HG03159 (cell line): ENCODE measurements around the gene SLK.

ENCODE experiments used
- ATAC-seq: cut with Tn5 transposase; IDR thresholded peaks from one replicate; pipeline ENCODE4 v1.9.1; 2021; ENCODE audit warnings: mild to moderate bottlenecking, moderate library complexity; ENCODE audit not compliant: unreplicated experiment

The SLK gene

DNA sequence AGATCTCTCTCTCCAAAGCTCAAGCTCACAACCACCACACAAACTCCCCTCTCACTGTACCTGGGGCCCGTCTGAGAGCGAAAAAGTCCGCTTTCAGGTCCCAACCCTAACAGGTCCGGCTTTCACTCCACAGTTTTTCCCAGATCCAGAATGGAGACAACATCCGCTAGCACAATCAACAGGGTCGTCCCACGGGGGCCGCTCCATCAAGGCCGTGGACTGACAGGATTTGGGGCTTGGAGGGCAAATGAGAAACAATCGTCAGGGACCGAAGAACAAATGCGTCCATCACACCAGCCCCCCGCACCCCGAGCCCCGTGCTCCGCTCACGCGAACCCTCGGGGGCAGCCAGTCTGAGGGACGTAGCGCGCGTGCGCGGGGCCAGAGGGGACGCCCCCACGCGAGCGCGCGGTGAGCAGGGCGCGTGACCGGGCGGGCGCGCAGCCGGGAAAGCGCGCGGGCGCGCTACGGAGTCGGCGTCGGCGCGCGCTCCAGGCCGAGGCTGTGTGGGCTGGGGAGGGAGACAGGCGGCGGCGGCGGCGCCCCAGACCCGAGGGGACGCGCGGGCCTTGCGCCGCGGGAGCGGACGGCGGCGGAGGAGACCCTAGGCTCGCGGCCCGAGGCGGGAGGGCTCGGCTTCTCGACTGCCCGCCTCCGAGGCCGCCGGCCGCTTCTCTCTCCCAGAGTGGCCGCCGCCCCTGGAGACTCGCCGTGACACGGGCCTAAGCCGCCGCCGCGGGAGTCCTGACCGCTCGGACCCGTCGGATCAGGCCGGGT, at the start of gene SLK:
TSS of gene SLK (plus strand) at position 470 of the 777 bp plus-strand sequence. CDS start 606 bp downstream, outside the sequence.
- peak; percentile 76 for ATAC-seq

- ATAC-seq = peak; percentile 9
Measured at GRCh38 chr10:103917302-103918052, 49.5 kb upstream of the SLK start.

DNA sequence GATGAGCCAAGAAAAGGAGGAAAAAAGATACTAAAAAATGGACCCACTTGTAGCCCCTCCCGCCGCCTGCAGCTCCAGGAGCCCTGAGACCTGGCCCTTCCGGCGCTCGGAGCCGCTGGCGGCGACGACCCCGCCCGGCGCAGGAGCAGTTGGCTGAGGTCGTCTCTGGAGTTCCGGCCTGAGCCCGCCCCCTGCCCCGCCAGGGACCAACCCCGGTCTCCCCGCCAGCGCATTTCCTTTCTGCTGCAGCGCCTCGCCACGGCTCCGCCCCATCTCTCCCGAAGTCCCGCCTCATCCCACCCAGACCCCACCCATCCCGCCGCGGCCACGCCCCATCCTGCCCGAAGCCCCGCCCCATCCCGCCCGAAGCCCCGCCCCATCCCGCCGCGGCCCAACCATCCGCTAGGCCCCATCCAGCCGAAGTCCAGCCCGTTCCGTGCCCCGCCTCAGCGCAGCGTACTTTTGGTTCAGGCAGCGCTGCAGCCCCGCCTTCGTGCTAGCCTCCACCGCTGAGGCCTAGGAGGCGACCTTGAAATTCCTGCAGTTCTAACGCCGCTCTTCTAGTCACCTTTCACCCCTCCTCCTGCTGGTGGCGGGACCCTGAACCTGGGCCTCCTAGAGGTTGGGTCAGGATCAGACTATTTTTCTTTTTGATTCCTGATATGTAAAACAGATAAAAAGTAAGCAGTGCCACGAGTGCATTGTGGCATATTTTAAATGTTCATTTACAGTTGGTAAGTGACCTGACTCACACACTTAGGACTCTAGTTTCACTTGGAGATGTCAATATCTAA, 48.7 kb upstream of the SLK start, which contains the start of gene STN1:
TSS of gene STN1 (minus strand) at position 132 of the 794 bp plus-strand sequence. CDS start 590 bp downstream, outside the sequence.
- peak; percentile 92 for ATAC-seq

- no peak for ATAC-seq
Measured at GRCh38 chr10:103919648-103920025, 47.3 kb upstream of the SLK start.

GRCh38 chr10:103921248-103921647, 45.7 kb upstream of the SLK start:
- ATAC-seq = no peak

DNA sequence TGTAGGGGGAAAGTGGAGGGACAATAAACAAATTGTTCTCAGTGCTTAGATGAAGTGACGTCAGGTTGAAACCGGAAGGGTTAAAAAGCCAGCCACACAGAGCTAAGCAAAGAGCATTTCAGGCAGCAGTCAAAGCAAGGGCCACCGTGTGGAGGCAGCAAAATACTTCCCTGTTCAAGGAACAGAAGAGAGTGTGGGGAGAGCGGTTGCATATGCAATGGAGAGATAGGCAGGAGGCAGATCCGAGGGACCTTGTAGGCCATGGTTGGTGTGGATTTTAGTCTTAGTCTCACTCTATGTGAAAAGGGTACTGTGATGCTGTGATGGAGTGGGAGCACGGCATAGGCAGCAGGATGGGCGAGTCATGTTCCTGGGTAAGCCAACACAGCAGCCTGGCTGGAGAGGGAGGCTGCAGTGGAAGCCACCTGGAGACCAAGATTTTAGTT, 45.2 kb upstream of the SLK start:
- no peak for ATAC-seq

- no peak for ATAC-seq
Measured at GRCh38 chr10:103922659-103923058, 44.3 kb upstream of the SLK start.

- no peak for ATAC-seq
Measured at GRCh38 chr10:103923502-103923901, 43.4 kb upstream of the SLK start.

- no peak for ATAC-seq
Measured at GRCh38 chr10:103925591-103925990, 41.3 kb upstream of the SLK start.

- ATAC-seq = no peak
Measured at GRCh38 chr10:103926722-103927319, 40.1 kb upstream of the SLK start.

- no peak for ATAC-seq
Measured at GRCh38 chr10:103928784-103929183, 38.2 kb upstream of the SLK start.

DNA sequence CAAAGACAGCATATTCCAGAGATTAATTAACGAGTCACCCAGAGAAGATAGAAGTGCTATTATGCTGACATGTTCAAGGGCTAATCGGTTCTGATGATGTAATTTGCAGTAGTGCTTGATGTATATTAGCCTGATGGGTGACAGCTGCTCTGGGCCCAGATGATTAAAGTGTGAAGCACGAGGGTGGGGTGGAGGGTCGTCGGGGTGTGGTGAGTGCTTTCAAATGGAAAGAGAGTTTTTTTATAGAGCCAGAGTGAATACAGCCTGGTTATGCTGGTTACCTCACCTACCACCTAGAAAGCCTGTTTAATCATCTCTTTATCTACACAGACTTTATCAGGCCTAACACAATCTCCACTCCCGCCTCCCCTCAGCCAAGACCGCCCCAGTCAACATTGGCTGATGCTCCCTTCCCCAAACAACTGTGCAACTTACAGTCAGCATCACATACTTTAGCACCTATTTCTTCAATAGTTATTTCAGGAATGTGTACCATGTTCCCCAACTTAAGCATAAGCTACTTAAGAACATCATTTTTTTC, 37.5 kb upstream of the SLK start:
- no peak for ATAC-seq

GRCh38 chr10:103930449-103930848, 36.5 kb upstream of the SLK start:
- ATAC-seq = no peak

DNA sequence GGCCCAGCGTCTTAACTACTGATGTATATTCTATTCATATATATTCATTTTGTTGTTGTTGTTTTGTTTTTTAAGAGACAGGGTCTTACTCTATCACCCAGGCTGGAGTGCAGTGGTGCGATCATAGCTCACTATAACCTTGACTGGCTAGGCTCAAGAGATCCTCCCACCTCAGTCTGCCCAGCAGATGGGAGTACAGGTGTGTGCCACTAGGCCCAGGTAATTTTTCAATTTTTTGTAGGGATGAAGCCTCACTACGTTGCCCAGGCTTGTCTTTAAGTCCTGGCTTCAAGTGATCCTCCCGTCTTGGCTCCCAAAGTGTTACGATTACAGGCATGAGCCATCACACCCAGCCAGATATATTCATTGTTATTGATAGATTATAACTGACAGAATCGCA, 36.1 kb upstream of the SLK start:
- ATAC-seq = no peak

GRCh38 chr10:103931603-103932002, 35.3 kb upstream of the SLK start:
- ATAC-seq = no peak

DNA sequence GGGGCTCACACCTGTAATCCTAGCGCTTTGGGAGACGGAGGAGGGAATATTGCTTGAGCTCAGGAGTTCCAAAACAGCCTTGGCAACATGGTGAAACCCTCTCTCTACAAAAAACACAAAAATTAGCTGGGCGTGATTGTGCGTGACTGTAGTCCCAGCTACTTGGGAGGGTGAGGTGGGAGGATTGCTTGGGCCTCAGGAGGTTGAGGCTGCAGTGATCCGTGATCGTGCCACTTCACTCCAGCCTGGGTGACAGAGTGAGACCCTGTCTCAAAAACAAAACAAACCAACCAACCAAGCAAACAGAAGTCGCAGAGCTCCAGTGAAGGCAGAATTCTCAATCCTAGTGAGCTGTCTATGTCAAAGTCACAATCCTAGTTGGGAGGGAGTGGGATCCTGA, 34.7 kb upstream of the SLK start:
- no peak for ATAC-seq

DNA sequence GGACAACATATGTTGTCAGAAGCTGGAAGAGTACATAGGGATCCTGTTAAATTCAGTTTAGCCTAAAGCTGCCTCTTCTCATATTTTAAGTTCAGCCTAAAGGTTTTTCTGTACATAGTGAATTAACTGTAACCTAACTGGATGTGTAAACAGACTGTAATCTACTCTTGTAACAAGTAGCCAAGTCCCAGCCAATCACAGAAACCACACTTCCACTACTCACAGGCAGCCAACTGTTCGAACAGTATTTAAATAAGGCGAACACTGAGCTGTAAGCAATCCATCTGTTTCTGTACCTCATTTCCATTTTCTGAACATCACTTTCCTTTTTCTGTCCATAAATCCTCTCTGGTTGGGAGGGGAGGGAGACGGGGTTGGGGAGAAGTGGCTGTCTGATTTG, 34.0 kb upstream of the SLK start:
- ATAC-seq = no peak

DNA sequence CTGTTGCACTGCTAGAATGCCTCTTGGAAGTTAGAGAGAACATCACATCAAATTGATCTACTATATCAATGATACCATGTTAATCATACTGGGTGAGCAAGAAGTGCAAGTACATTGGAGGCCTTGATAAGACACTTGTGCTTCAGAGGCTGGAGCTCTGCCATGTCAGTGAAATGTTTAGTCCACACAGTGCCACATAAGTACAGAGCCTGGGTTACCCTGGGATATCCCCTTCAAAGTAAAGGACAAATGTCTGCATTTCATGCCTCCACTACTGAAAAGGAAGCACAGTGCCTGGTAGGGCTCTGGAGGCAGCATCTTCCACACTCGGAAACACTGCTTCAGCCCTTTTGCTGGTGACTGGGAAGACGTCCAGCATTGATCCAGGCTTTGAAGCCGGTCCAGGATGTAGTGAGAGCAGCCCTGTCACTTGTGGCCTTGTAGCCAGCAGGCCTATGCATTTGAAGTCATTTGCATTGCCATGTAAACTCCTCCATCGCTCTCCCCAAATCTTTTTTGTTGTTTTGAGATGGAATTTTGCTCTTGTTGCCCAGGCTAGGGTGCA, 33.3 kb upstream of the SLK start:
- ATAC-seq = no peak

DNA sequence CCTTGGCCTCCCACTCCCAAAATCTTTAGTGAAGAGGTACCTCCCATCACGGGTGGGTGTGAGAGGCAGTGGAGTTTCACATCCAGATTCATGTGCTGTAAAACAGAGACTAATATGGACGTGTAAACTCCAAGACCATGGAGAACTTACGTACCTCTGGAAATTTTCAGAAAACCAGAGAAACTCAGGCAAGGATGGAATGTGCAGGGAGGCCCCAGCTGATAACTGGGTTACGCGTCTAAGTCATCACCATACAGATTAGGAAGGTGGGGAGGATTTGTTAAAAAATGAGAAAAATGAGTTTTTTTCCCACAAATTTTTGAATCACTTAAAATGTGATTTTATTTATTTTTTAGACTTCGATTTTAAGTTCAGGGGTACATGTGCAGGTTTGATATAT, 32.6 kb upstream of the SLK start:
- no peak for ATAC-seq

- ATAC-seq = no peak
Measured at GRCh38 chr10:103936022-103936421, 30.9 kb upstream of the SLK start.
